GM19238 (cell line): ENCODE results near the gene WFDC11.

Experiments
- DNase-seq: peaks from one replicate; pipeline ENCODE4 v3.0.0; 2011; ENCODE audit warnings: low spot score; ENCODE audit not compliant: insufficient read length

Gene WFDC11

GRCh38 chr20:45626540-45626939 lies 43.5 kb downstream of the WFDC11 start:
- DNase-seq: no peak

DNA sequence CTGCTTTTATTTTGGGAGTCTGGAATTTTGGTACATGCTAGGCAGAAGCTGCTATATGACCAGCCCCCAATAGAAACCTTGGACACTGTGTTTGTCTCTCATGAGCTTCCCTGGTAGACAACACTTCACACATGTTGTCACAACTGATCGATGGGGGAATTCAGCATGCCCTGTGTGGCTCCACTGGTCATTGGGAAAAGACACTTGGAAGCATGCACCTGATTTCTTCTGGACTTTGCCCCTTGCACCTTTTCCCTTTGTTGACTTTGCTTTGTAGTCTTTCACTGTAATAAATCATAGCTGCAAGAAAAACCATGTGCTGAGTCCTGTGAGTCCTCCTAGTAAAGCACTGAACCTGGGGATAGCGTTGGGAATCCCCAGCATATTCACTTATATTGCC lies 48.4 kb downstream of the WFDC11 start:
- DNase-seq: no peak

DNA sequence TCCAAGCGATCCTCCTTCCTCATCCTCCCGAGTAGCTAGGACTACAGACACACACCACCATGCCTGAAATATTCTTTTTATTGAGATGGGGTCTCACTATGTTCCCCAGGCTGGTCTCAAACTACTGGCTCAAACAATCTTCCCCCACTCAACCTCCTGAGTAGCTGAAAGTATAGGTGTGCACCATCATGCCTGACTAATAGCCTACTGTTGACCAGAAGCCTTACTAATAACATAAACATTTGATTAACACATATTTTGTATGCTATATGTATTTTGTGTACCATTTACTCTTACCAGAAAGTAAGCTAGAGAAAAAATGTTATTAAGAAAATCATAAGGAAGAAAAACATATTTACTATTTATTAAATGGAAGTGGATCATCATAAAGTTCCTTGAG lies 52.4 kb downstream of the WFDC11 start:
- DNase-seq: no peak

- DNase-seq: no peak
Measured at GRCh38 chr20:45612314-45612713, 57.7 kb downstream of the WFDC11 start.

DNA sequence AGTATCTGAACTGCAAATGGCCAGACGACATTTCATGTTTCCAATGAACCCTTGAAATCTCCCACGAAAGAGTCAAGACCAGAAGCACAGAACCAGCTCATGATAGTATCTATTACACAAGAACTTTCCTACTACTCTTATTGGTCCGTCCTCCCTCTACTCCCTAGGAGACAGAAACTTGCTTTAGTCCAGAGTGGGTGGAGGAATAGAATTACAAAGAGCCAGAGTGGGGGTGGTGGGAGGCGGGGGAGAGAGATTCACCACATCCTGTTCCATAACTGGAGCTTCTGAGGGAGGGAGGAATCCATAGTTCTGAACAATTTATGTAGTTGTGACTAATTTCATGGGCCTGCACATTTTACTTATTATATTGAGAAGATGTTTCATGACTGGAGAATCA lies 59.0 kb downstream of the WFDC11 start:
- no peak for DNase-seq

DNA sequence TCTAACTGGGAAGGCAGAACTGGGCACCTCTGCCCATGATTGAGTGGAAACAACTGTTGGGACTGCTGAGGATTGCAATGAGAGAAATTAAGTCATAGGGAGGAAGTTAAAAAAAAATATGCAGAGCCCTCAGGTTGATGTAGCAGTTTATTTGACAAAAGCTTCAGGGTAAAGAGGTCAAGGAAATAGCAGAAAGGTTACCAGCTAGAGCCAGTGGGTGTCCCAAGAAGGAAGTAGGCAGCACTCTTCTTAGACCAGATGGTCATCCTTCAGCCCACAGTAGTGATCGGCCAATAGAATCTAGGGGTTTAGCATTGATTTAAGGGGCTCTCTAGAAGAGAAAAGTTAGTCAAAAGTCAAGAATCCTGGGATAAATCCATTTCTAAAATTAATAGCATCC lies 62.2 kb downstream of the WFDC11 start:
- no peak for DNase-seq
